Ovary (tissue), 9 donors: ENCODE measurements around the gene HDDC3. TPM values are rescaled to one million over a fixed set of nuclear protein-coding genes. Genes with fewer than 3 reads are reported as not detected.

Source experiments
- DNase-seq, 5 donors: peaks; one replicate each; pipeline ENCODE4 v3.0.0-alpha.2; 2019 to 2020
- H3K27ac ChIP-seq, 2 donors: fragments of 200-600 bp; one replicate each; pipeline versions ENCODE4 v1.5.1 to v1.8.0; 2019 to 2022
- H3K27me3 ChIP-seq: fragments of 200-600 bp; one replicate; pipeline ENCODE4 v1.8.0; 2022
- H3K36me3 ChIP-seq: fragments of 200-600 bp; sonication (generic); one replicate; pipeline ENCODE4 v1.5.1; 2019
- H3K4me1 ChIP-seq: one replicate; pipeline ENCODE4 v1.8.1; 2013; ENCODE audit warnings: mild to moderate bottlenecking, moderate library complexity; ENCODE audit not compliant: insufficient read depth
- H3K4me3 ChIP-seq: fragments of 200-600 bp; sonication (generic); one replicate; pipeline ENCODE4 v1.5.1; 2017
- H3K9me3 ChIP-seq, 2 donors: fragments of 200-600 bp in 1 of 2; sonication (generic) in 1 of 2; one replicate each; pipeline versions ENCODE4 v1.5.1 to v1.8.1; 2013 to 2019; ENCODE audit warnings: mild to moderate bottlenecking in 1 of 2, moderate library complexity in 1 of 2
- CTCF ChIP-seq, 3 donors: fragments of 450-650 bp in 2 of 3; fragments of 200-600 bp in 1 of 3; IDR thresholded peaks; one replicate each; pipeline versions ENCODE4 v1.5.1 to v1.8.0; 2016 to 2022; ENCODE audit warnings: antibody characterized with exemption in 3 of 3, mild to moderate bottlenecking in 1 of 3
- EP300 ChIP-seq: sonication (generic); formaldehyde crosslinking; IDR thresholded peaks from one replicate; pipeline ENCODE4 v1.6.1; 2017; ENCODE audit warnings: antibody characterized with exemption
- POLR2A ChIP-seq: fragments of 450-650 bp; IDR thresholded peaks from one replicate; pipeline ENCODE4 v1.6.1; 2017; ENCODE audit warnings: antibody characterized with exemption, mild to moderate bottlenecking, moderate library complexity
- WGBS, 3 donors: extraction: QIAGEN DNeasy Blood & Tissue Kit in 1 of 3; methylation state at CpG; one replicate each; pipeline versions ENCODE4 v1.1.5 to v1.1.7; 2013 to 2017; 5-methylcytosine and 5-hydroxymethylcytosine counted together
- intact Hi-C, 4 donors: fragments of 100-400 bp; cut with DNase I; formaldehyde crosslinking; loops; one replicate each; pipeline versions ENCODE4 v1.11.0 to v1.15.1; 2022 to 2023
- polyA plus RNA-seq, 2 donors: library from polyadenylated mRNA; stranded (reverse); fragments of 200-250 nt in 1 of 2; fragments of 350-450 nt in 1 of 2; fragmentation: Illumina TruSeq in 1 of 2; extraction: RNeasy Lipid Tissue Mini Kit (QIAGEN cat#74804) in 1 of 2; gene quantifications; one replicate each; pipeline ENCODE4 v1.2.3, GENCODE V29; 2013 to 2014
- small RNA-seq: library from RNA; depleted of rRNA; stranded (forward); fragments of <200 nt; gene quantifications from one replicate; pipeline ENCODE3, GENCODE V24; 2016
- total RNA-seq, 7 donors: library from RNA; depleted of rRNA in 2 of 7; stranded (reverse); fragments of >200 nt in 2 of 7; fragmentation: NEBNext Ultra II Directional in 3 of 7; extraction: Animal tissue kit (Norgen Biotek cat#: 25700) in 3 of 7; gene quantifications; one replicate each; pipeline versions ENCODE4 v1.1.0 to v1.2.4, GENCODE V29; 2016 to 2023
- donor health status: DM: no; HTN: no; CAD: no; lungs with moderate emphysema.
- donor health status: DM: no; HTN: no; CAD: no.
- donor health status: Bipolar disorder and iron deficiency.
- donor health status: DM: yes; HTN: yes; CAD: no.
- donor health status: DM: no; HTN: no; CAD: no.
- donor health status: DM: yes; HTN: yes; CAD: no.

The HDDC3 gene
- total and polyA plus RNA-seq, 9 donors = 11.7 to 17.2 (median 13.2) TPM

GRCh38 chr15:90881978-90882721 is 50.2 kb downstream of the HDDC3 start:
- Histone ChIP-seq H3K9me3 (no peaks in the 10 kb centered on the region), H3K36me3 (no peaks in the 10 kb centered on the region), H3K4me1 (peaks cover 10% of the 10 kb centered on the region), H3K27ac (no peak overlapping the region), H3K4me3 (no peak overlapping the region), H3K27me3 (no peaks in the 10 kb centered on the region)
- TF ChIP-seq EP300 (no peak), POLR2A (no peak), CTCF (IDR thresholded peaks at IDR 0.05) (no peak)
- 77 to 85% (median 78%) methylated on average over 19 of the region's 19 CpGs for WGBS, 3 donors
- peak in 1 of 5 donors; percentile 32 for DNase-seq
- intact Hi-C loops = loop anchor here in 1 of 4 donors (5.0 kb wide), 1 partner anchor 235 kb away; no protein-coding TSS in a partner anchor

- Histone ChIP-seq H3K4me1 (peaks cover 10% of the 10 kb centered on the region), H3K36me3 (no peaks in the 10 kb centered on the region), H3K9me3 (no peaks in the 10 kb centered on the region), H3K27ac (no peak overlapping the region), H3K4me3 (no peak overlapping the region), H3K27me3 (no peaks in the 10 kb centered on the region)
- intact Hi-C loops = loop anchor here in 1 of 4 donors (5.0 kb wide), 1 partner anchor 234 kb away; no protein-coding TSS in a partner anchor
- TF ChIP-seq EP300 (no peak), POLR2A (no peak), CTCF (IDR thresholded peaks at IDR 0.05) (no peak)
- DNase-seq = peak in 1 of 5 donors; percentile 24
- 83 to 84% (median 83%) methylated on average over 35 of the region's 35 CpGs for WGBS, 3 donors
Observed at GRCh38 chr15:90881181-90881977, 51.0 kb downstream of the HDDC3 start.

- no peak overlapping the region for H3K4me3 ChIP-seq
- DNase-seq = peak in 2 of 5 donors; percentile 18 to 25
- H3K9me3 ChIP-seq = no peaks in the 10 kb centered on the region
- TF ChIP-seq POLR2A (no peak), CTCF (IDR thresholded peaks at IDR 0.05) (no peak), EP300 (no peak)
- no peak overlapping the region for H3K27ac ChIP-seq
- intact Hi-C loops = loop anchor here in 1 of 4 donors (5.0 kb wide), 1 partner anchor 233 kb away; no protein-coding TSS in a partner anchor
- no peaks in the 10 kb centered on the region for H3K27me3 ChIP-seq
- 86 to 90% (median 88%) methylated on average over 16 of the region's 16 CpGs for WGBS, 3 donors
- H3K4me1 ChIP-seq = peaks cover 6% of the 10 kb centered on the region
- H3K36me3 ChIP-seq = no peaks in the 10 kb centered on the region
Observed at GRCh38 chr15:90880381-90881145, 51.8 kb downstream of the HDDC3 start.

Small RNA genes lying within 50 kb of the gene (small RNA-seq; reads per million reads assigned to genes)
- gene RF00019 = not detected

Other genes starting within 250 kb of the HDDC3 start
- gene BLM, start 215.2 kb downstream of the HDDC3 start, total RNA-seq = 1 to 10 TPM in 1 of 7 donors, under 1 TPM in 5, not detected in 1; 0.15 to 1.9 (median 0.78) TPM
- 1 to 10 TPM in 1 of 2 donors, under 1 TPM in 1; 0.40 to 1.3 TPM for gene BLM, start 215.2 kb downstream of the HDDC3 start, polyA plus RNA-seq
- gene FURIN, start 64.0 kb downstream of the HDDC3 start, total RNA-seq = 10 to 100 TPM; 17.9 to 38.6 (median 35.1) TPM
- gene FURIN, start 64.0 kb downstream of the HDDC3 start, polyA plus RNA-seq = 10 to 100 TPM in 1 of 2 donors, 1 to 10 TPM in 1; 6.2 to 33.7 TPM
- gene FES, start 48.0 kb downstream of the HDDC3 start, total RNA-seq = 10 to 100 TPM; 20.0 to 37.2 (median 24.8) TPM
- 10 to 100 TPM in 1 of 2 donors, 1 to 10 TPM in 1; 2.2 to 25.6 TPM for gene FES, start 48.0 kb downstream of the HDDC3 start, polyA plus RNA-seq
- 10 to 100 TPM; 25.3 to 66.5 (median 39.5) TPM for gene MAN2A2, start 29.2 kb downstream of the HDDC3 start, total RNA-seq
- gene MAN2A2, start 29.2 kb downstream of the HDDC3 start, polyA plus RNA-seq = 10 to 100 TPM; 25.8 to 29.1 TPM
- 10 to 100 TPM; 26.2 to 75.6 (median 56.1) TPM for gene UNC45A, start 2.7 kb upstream of the HDDC3 start, total RNA-seq
- gene UNC45A, start 2.7 kb upstream of the HDDC3 start, polyA plus RNA-seq = 10 to 100 TPM; 30.5 to 50.8 TPM
- gene RCCD1, start 22.3 kb upstream of the HDDC3 start, total RNA-seq = 10 to 100 TPM in 6 of 7 donors, 1 to 10 TPM in 1; 8.8 to 15.6 (median 13.5) TPM
- gene RCCD1, start 22.3 kb upstream of the HDDC3 start, polyA plus RNA-seq = 10 to 100 TPM in 1 of 2 donors, 1 to 10 TPM in 1; 8.7 to 13.0 TPM
- gene PRC1, start 62.0 kb upstream of the HDDC3 start, total RNA-seq = 1 to 10 TPM; 5.7 to 9.2 (median 6.8) TPM
- gene PRC1, start 62.0 kb upstream of the HDDC3 start, polyA plus RNA-seq = 10 to 100 TPM in 1 of 2 donors, 1 to 10 TPM in 1; 6.5 to 13.2 TPM
- 10 to 100 TPM in 6 of 7 donors, 1 to 10 TPM in 1; 8.5 to 17.4 (median 13.2) TPM for gene VPS33B, start 90.0 kb upstream of the HDDC3 start, total RNA-seq
- gene VPS33B, start 90.0 kb upstream of the HDDC3 start, polyA plus RNA-seq = 10 to 100 TPM in 1 of 2 donors, 1 to 10 TPM in 1; 9.2 to 14.0 TPM
- gene SV2B, start 167.7 kb upstream of the HDDC3 start, total RNA-seq = 1 to 10 TPM in 1 of 7 donors, under 1 TPM in 5, not detected in 1; 0.11 to 1.3 (median 0.22) TPM
- gene SV2B, start 167.7 kb upstream of the HDDC3 start, polyA plus RNA-seq = under 1 TPM; 0.10 to 0.93 TPM